ENCODE data around the gene GPC6.

DNA sequence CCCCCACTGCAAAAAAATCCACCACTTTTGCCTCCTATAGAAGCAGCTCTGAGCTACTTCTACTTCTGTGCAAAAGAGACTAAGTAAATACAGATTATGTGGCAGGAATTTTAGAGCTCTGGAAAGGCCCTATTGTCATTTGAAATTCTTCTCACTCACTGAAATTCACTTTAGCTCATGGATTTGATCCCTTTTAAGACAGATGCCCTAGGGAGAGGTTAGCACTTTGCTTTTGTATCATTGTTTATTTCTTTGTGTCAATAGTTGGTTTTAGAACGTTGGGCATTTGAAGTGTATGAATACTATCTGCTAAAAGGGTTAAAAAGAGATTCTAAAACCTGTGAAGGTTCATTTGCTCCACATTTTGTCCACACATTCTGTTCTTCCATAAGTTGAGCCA is 528.7 kb downstream of the GPC6 start:
- TF ChIP-seq, protein P1, sequence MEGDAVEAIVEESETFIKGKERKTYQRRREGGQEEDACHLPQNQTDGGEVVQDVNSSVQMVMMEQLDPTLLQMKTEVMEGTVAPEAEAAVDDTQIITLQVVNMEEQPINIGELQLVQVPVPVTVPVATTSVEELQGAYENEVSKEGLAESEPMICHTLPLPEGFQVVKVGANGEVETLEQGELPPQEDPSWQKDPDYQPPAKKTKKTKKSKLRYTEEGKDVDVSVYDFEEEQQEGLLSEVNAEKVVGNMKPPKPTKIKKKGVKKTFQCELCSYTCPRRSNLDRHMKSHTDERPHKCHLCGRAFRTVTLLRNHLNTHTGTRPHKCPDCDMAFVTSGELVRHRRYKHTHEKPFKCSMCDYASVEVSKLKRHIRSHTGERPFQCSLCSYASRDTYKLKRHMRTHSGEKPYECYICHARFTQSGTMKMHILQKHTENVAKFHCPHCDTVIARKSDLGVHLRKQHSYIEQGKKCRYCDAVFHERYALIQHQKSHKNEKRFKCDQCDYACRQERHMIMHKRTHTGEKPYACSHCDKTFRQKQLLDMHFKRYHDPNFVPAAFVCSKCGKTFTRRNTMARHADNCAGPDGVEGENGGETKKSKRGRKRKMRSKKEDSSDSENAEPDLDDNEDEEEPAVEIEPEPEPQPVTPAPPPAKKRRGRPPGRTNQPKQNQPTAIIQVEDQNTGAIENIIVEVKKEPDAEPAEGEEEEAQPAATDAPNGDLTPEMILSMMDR (tag by site-specific recombination; IDR thresholded peaks at IDR 0.05) = no peak
- no peak for TF ChIP-seq ZFP41 (tag by site-specific recombination; IDR thresholded peaks at IDR 0.05; ENCODE audit: borderline replicate concordance)
- TF ChIP-seq, protein P2, sequence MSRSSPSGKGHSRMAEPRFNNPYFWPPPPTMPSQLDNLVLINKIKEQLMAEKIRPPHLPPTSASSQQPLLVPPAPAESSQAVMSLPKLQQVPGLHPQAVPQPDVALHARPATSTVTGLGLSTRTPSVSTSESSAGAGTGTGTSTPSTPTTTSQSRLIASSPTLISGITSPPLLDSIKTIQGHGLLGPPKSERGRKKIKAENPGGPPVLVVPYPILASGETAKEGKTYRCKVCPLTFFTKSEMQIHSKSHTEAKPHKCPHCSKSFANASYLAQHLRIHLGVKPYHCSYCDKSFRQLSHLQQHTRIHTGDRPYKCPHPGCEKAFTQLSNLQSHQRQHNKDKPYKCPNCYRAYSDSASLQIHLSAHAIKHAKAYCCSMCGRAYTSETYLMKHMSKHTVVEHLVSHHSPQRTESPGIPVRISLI (tag by site-specific recombination; IDR thresholded peaks at IDR 0.05) = no peak
- TF ChIP-seq, protein P3, sequence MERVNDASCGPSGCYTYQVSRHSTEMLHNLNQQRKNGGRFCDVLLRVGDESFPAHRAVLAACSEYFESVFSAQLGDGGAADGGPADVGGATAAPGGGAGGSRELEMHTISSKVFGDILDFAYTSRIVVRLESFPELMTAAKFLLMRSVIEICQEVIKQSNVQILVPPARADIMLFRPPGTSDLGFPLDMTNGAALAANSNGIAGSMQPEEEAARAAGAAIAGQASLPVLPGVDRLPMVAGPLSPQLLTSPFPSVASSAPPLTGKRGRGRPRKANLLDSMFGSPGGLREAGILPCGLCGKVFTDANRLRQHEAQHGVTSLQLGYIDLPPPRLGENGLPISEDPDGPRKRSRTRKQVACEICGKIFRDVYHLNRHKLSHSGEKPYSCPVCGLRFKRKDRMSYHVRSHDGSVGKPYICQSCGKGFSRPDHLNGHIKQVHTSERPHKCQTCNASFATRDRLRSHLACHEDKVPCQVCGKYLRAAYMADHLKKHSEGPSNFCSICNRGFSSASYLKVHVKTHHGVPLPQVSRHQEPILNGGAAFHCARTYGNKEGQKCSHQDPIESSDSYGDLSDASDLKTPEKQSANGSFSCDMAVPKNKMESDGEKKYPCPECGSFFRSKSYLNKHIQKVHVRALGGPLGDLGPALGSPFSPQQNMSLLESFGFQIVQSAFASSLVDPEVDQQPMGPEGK (tag by site-specific recombination; IDR thresholded peaks at IDR 0.05) = no peak
- no peak for TF ChIP-seq ZNF48 (tag by site-specific recombination; IDR thresholded peaks at IDR 0.05)
- no peak for TF ChIP-seq SALL2 (tag by site-specific recombination; IDR thresholded peaks at IDR 0.05; ENCODE audit: borderline replicate concordance)
- no peak for TF ChIP-seq ZNF292 (tag by site-specific recombination; IDR thresholded peaks at IDR 0.05; ENCODE audit: borderline replicate concordance, low read depth)
- TF ChIP-seq ZFP3 (tag by site-specific recombination; IDR thresholded peaks at IDR 0.05; ENCODE audit: low read depth) = no peak
- TF ChIP-seq PRDM1 (tag by site-specific recombination; IDR thresholded peaks at IDR 0.05) = no peak
- no peak for TF ChIP-seq ZNF776 (tag by site-specific recombination; IDR thresholded peaks at IDR 0.05; ENCODE audit: borderline replicate concordance)
- no peak for TF ChIP-seq GFI1B (tag by site-specific recombination; IDR thresholded peaks at IDR 0.05)
